SU-DHL-6 (cell line): ENCODE results near the gene PUSL1.

Source experiments
- H2AFZ ChIP-seq: fragments of 200-600 bp; sonication (generic); 2 replicates; pipeline ENCODE4 v1.6.1; 2014; ENCODE audit warnings: low read depth, mild to moderate bottlenecking, moderate library complexity, mixed read lengths, antibody characterized with exemption, low read length; ENCODE audit not compliant: severe bottlenecking
- H3F3A ChIP-seq: fragments of 200-600 bp; shearing (Covaris generic); 2 replicates; pipeline ENCODE4 v1.6.0; 2016; ENCODE audit warnings: antibody characterized with exemption, mild to moderate bottlenecking; ENCODE audit not compliant: insufficient read depth
- H3K27ac ChIP-seq: fragments of 200-600 bp; sonication (generic); 2 replicates; pipeline ENCODE4 v1.5.1; 2016; ENCODE audit warnings: low read depth, mild to moderate bottlenecking, low read length, moderate library complexity, mixed read lengths
- H3K27me3 ChIP-seq: fragments of 200-600 bp; sonication (generic), shearing (Covaris generic); 2 replicates; pipeline ENCODE4 v1.6.0; 2014; ENCODE audit warnings: mild to moderate bottlenecking, low read length
- H3K36me3 ChIP-seq: fragments of 200-600 bp; sonication (generic); 2 replicates; pipeline ENCODE4 v1.6.1; 2014; ENCODE audit warnings: mild to moderate bottlenecking, low read length, mixed read lengths
- H3K4me2 ChIP-seq: fragments of 300-600, 200-600 bp; shearing (Covaris generic), sonication (generic); 2 replicates; pipeline ENCODE4 v1.6.0; 2014; ENCODE audit warnings: low read length, low read depth, mild to moderate bottlenecking; ENCODE audit not compliant: poor library complexity, severe bottlenecking
- H3K4me3 ChIP-seq: fragments of 200-600 bp; sonication (generic); 2 replicates; pipeline ENCODE4 v1.5.1; 2014; ENCODE audit warnings: antibody characterized with exemption, low read length, mild to moderate bottlenecking, mixed read lengths; ENCODE audit not compliant: insufficient read depth, poor library complexity, severe bottlenecking
- H3K79me2 ChIP-seq: fragments of 200-600 bp; sonication (generic); 2 replicates; pipeline ENCODE4 v1.6.1; 2014; ENCODE audit warnings: mild to moderate bottlenecking, low read length, moderate library complexity; ENCODE audit not compliant: insufficient read depth
- H3K9ac ChIP-seq: fragments of 200-600 bp; sonication (generic); 2 replicates; pipeline ENCODE4 v1.7.0; 2014; ENCODE audit warnings: mild to moderate bottlenecking, low read length
- H3K9me2 ChIP-seq: fragments of 200-600 bp; sonication (generic); replicated peaks from 2 replicates; pipeline ENCODE4 v1.6.1; 2014; ENCODE audit warnings: low read length; ENCODE audit not compliant: insufficient read depth
- H3K9me3 ChIP-seq: fragments of 200-600 bp; sonication (generic); 2 replicates; pipeline ENCODE4 v1.6.1; 2014; ENCODE audit warnings: low read length, mixed read lengths; ENCODE audit not compliant: insufficient read depth
- H4K20me1 ChIP-seq: fragments of 200-600 bp; sonication (generic); 2 replicates; pipeline ENCODE4 v1.6.1; 2014; ENCODE audit warnings: low read depth, mild to moderate bottlenecking, antibody characterized with exemption, low read length, moderate library complexity, mixed read lengths
- CTCF ChIP-seq: fragments of 200-600 bp; sonication (generic); IDR thresholded peaks from one replicate; pipeline ENCODE4 v1.5.1; 2017; ENCODE audit warnings: antibody characterized with exemption, mild to moderate bottlenecking, low read length, moderate library complexity; ENCODE audit not compliant: insufficient read depth, poor library complexity, severe bottlenecking
- EZH2phosphoT487 ChIP-seq: fragments of 200-600 bp; sonication (generic), shearing (Covaris generic); conservative IDR thresholded peaks from 2 replicates; pipeline ENCODE4 v1.6.1; 2018; ENCODE audit warnings: mild to moderate bottlenecking, antibody characterized with exemption, low read length, moderate library complexity, mixed read lengths

PUSL1 gene

DNA sequence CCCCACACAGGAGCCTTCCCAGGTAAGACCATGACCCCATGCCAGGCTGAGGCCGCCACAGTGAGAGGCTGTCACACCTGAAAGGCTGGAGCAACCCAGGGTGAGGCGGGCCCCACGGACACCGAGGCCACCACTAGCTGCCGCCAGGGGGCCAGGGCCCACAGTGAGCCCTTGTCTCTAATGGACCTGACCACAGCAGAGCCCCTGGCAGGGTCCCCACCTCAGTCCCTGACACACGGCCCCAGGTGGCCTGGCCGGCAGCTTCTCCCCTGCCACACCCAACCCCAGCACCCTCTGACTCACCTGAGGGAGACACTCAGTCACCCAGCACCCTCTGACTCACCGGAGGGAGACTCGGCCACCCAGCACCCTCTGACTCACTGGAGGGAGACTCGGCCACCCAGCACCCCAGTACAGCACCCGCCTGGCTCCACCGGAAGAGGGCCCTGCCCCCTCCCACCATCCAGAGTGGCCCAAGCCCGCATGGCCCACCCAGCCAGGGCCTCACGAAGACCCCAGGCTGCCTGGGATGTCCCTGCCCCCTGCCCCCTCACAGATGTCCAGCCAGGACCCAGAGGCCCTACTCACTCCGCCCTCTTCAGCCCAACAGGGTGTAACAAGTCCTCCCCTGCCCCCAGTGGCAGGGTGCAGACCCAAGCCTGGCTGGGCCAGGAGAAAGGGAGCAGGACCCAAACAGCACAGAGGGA lies 36.4 kb downstream of the PUSL1 start:
- peaks cover 6% of the 10 kb centered on the region; the same call in 1 of the 2 replicates for H3K79me2 ChIP-seq
- no peak overlapping the region for H3K27ac ChIP-seq
- H3K27me3 ChIP-seq: no peaks in the 10 kb centered on the region
- H2AFZ ChIP-seq: no peak overlapping the region
- H3K36me3 ChIP-seq: no peaks in the 10 kb centered on the region
- no peaks in the 10 kb centered on the region for H3K9me2 ChIP-seq
- TF ChIP-seq CTCF (peak; percentile 35), EZH2phosphoT487 (no peak)
- H3K9me3 ChIP-seq: no peaks in the 10 kb centered on the region
- no peak overlapping the region for H3K4me2 ChIP-seq
- H3K9ac ChIP-seq: no peak overlapping the region
- no peak overlapping the region for H3K4me3 ChIP-seq
- no peaks in the 10 kb centered on the region for H3F3A ChIP-seq
- H4K20me1 ChIP-seq: no peaks in the 10 kb centered on the region

- no peaks in the 10 kb centered on the region for H3F3A ChIP-seq
- no peak overlapping the region for H3K4me3 ChIP-seq
- no peak overlapping the region for H2AFZ ChIP-seq
- no peaks in the 10 kb centered on the region for H3K9me2 ChIP-seq
- H3K27me3 ChIP-seq: no peaks in the 10 kb centered on the region
- H3K79me2 ChIP-seq: peaks cover 6% of the 10 kb centered on the region; the same call in 1 of the 2 replicates
- H3K36me3 ChIP-seq: no peaks in the 10 kb centered on the region
- no peaks in the 10 kb centered on the region for H4K20me1 ChIP-seq
- TF ChIP-seq CTCF (no peak), EZH2phosphoT487 (no peak)
- H3K4me2 ChIP-seq: no peak overlapping the region
- H3K9ac ChIP-seq: no peak overlapping the region
- no peak overlapping the region for H3K27ac ChIP-seq
- no peaks in the 10 kb centered on the region for H3K9me3 ChIP-seq
Measured at GRCh38 chr1:1345384-1345783, 37.0 kb downstream of the PUSL1 start.

DNA sequence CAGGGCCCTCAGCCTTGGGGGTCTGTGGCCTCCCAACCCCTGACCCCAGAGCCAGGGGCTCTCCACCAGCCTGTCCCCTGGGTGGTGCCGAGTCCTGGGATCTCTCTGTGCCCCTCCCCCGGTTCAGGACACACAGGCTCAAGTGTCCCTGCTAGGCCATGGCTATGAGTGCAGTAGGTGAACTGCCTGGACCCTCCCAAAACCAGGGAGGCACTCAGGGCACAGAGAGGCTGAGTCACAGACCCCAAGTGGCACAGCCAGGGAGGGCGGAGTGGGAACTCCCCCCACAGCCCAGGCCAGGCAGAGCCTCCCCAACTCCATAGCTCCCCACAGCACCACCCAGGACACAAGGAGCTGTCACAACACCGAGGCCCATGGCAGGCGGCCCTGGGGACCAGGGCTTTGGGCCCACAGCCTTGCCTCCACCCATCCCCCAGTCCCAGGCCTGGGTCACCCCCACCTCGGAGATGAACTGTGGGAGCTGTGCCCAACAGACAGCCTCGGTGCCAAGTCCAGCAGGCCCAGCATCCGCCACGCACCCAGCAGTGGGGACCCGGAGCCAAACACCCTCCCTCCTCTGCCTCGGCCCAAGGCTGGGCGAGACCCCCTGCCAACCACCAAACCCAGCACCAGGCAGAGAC lies 37.6 kb downstream of the PUSL1 start:
- no peaks in the 10 kb centered on the region for H3K36me3 ChIP-seq
- no peak overlapping the region for H3K9ac ChIP-seq

More for the DNA sequence above, 37.6 kb downstream of the PUSL1 start:
- H3K27ac ChIP-seq: no peak overlapping the region
- no peaks in the 10 kb centered on the region for H3F3A ChIP-seq
- H2AFZ ChIP-seq: no peak overlapping the region
- TF ChIP-seq EZH2phosphoT487 (no peak), CTCF (no peak)
- no peaks in the 10 kb centered on the region for H3K27me3 ChIP-seq
- H3K4me3 ChIP-seq: no peak overlapping the region
- H3K9me2 ChIP-seq: no peaks in the 10 kb centered on the region
- H3K9me3 ChIP-seq: no peaks in the 10 kb centered on the region
- no peaks in the 10 kb centered on the region for H4K20me1 ChIP-seq
- peaks cover 6% of the 10 kb centered on the region; the same call in 1 of the 2 replicates for H3K79me2 ChIP-seq
- no peak overlapping the region for H3K4me2 ChIP-seq
